ENCODE measurements around the gene IKZF2.

- TF ChIP-seq CTCF (IDR thresholded peaks at IDR 0.05 in 8 of 11, conservative IDR thresholded peaks at IDR 0.05 in 3 of 11): no peak
- TF ChIP-seq POLR2A (IDR thresholded peaks at IDR 0.05): no peak
Measured at GRCh38 chr2:213166109-213166508, 14.7 kb upstream of the IKZF2 start.

All from spleen (tissue), 7 donors.